Sigmoid colon (tissue), 7 donors: ENCODE measurements around the gene POU1F1. TPM values are rescaled to one million over a fixed set of nuclear protein-coding genes. Genes with fewer than 3 reads are reported as not detected.

Experiments
- DNase-seq: peaks from one replicate; pipeline ENCODE4 v3.0.0-alpha.2; 2019
- H3K27ac ChIP-seq, 4 donors: fragments of 200-600 bp; sonication (generic); one replicate each; pipeline ENCODE4 v1.5.1; 2016 to 2019; ENCODE audit warnings: mild to moderate bottlenecking in 1 of 4
- H3K27me3 ChIP-seq, 3 donors: fragments of 200-600 bp; sonication (generic); one replicate each; pipeline ENCODE4 v1.5.1; 2019; ENCODE audit warnings: mild to moderate bottlenecking in 1 of 3
- H3K36me3 ChIP-seq, 4 donors: fragments of 200-600 bp; sonication (generic); one replicate each; pipeline ENCODE4 v1.5.1; 2016 to 2019
- H3K4me1 ChIP-seq, 4 donors: fragments of 200-600 bp; sonication (generic); one replicate each; pipeline ENCODE4 v1.5.1; 2017 to 2019
- H3K4me3 ChIP-seq, 4 donors: fragments of 200-600 bp; sonication (generic); one replicate each; pipeline ENCODE4 v1.5.1; 2017 to 2019; ENCODE audit warnings: mild to moderate bottlenecking in 2 of 4, moderate library complexity in 1 of 4
- H3K9me3 ChIP-seq, 4 donors: fragments of 200-600 bp in 3 of 4; sonication (generic) in 3 of 4; one replicate each; pipeline versions ENCODE4 v1.5.1 to v1.6.1; 2013 to 2019
- EP300 ChIP-seq, 4 donors: sonication (generic); formaldehyde crosslinking; IDR thresholded peaks; one replicate each; pipeline ENCODE4 v1.6.1; 2017; ENCODE audit warnings: antibody characterized with exemption in 4 of 4
- POLR2A ChIP-seq, 2 donors: fragments of 450-650 bp; IDR thresholded peaks; one replicate each; pipeline ENCODE4 v1.6.1; 2016; ENCODE audit warnings: antibody characterized with exemption in 2 of 2, mild to moderate bottlenecking in 2 of 2, moderate library complexity in 2 of 2
- POLR2AphosphoS5 ChIP-seq, 4 donors: sonication (generic); formaldehyde crosslinking; IDR thresholded peaks; one replicate each; pipeline ENCODE4 v1.6.1; 2017; ENCODE audit warnings: antibody characterized with exemption in 4 of 4
- WGBS, 2 donors: extraction: QIAGEN DNeasy Blood & Tissue Kit; methylation state at CpG; one replicate each; pipeline ENCODE4 v1.1.7; 2013; 5-methylcytosine and 5-hydroxymethylcytosine counted together
- intact Hi-C: fragments of 100-400 bp; cut with DNase I; formaldehyde crosslinking; loops from one replicate; pipeline ENCODE4 v1.15.1; 2023
- polyA plus RNA-seq, 3 donors: library from polyadenylated mRNA; stranded (reverse); fragments of 200-250 nt; gene quantifications; one replicate each; pipeline ENCODE4 v1.2.3, GENCODE V29; 2013
- small RNA-seq, 3 donors: library from RNA; depleted of rRNA; stranded (forward); fragments of <200 nt; gene quantifications; one replicate each; pipeline ENCODE3, GENCODE V24; 2016
- total RNA-seq, 4 donors: library from RNA; depleted of rRNA; stranded (reverse); fragments of >200 nt; gene quantifications; one replicate each; pipeline ENCODE4 v1.1.0, GENCODE V29; 2016
- TF ChIP-seq, protein P1 (sequence below), 4 experiments: fragments of 450-650 bp in 3 of 4; fragments of 200-600 bp in 1 of 4; IDR thresholded peaks; one replicate each; pipeline ENCODE4 v1.5.1; 2016 to 2019; ENCODE audit warnings: antibody characterized with exemption in 4 of 4, mild to moderate bottlenecking in 3 of 4, moderate library complexity in 2 of 4
- donor health status: healthy with polysubstance abuse.
- donor health status: Bipolar disorder and iron deficiency.
- donor health status: healthy.

The POU1F1 gene
- total and polyA plus RNA-seq, 7 donors, result not detected

DNA sequence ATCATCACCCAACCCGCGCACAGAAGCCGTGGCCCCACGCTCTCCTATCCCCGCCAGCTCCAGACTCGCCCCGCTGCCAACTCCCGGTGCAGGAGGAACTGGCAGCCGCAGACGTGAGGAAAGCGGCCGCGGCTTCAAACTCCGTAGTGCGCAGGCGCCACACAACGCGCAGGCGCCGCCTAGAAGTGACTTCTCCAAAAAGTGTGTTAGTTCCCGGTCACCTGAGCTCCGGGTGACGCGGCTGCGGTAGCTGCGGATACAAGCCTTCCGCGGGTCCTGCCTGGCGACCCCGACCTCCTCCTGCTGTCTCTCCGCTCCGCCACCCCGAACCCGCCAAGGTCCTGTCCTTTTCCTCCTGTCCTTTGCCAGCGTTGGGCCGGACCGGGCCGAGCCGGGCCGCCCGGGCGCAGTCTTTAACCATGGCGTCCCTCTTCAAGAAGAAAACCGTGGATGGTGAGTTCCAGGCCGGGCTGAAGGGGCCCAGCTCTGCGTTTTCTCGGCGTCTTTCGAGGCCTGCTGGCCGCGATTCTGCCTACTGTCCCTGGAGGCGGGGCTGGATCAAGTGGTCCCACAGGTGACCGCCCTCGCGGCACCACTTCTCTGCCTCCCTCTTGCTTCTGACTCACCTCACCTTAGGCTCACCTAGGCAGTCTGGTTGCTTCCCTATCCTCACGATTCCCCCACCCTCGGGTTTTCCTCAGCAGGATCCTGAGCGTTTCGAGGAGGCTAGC, 49.1 kb downstream of the POU1F1 start, which contains the start of gene CHMP2B:
Gene CHMP2B (plus strand): TSS at position 206 of the 731 bp plus-strand sequence. CDS start 214 bp downstream, at position 420.
- no peaks in the 10 kb centered on the region for H3K36me3 ChIP-seq
- H3K9me3 ChIP-seq, result no peaks in the 10 kb centered on the region
- DNase-seq, result peak; percentile 97
- H3K4me3 ChIP-seq, result peak within 1 kb of the TSS; percentile 76 to 99 (median 95)
- H3K27ac ChIP-seq, result peak within 1 kb of the TSS; percentile 89 to 97 (median 94)
- peaks cover 0 to 38% (median 26%) of the 10 kb centered on the region in 4 donors for H3K4me1 ChIP-seq
- intact Hi-C loops, result loop anchor here (1.0 kb wide), 1 partner anchor 236 kb away; the partner anchor contains the start of gene VGLL3
- 0% methylated on average over 59 of the region's 59 CpGs for WGBS, 2 donors
- no peaks in the 10 kb centered on the region for H3K27me3 ChIP-seq
- TF ChIP-seq POLR2A (IDR thresholded peaks at IDR 0.05) (peak; percentile 75 to 83), EP300 (IDR thresholded peaks at IDR 0.05) (no peak), POLR2AphosphoS5 (IDR thresholded peaks at IDR 0.05) (peak; percentile 89 to 97 (median 93))

DNA sequence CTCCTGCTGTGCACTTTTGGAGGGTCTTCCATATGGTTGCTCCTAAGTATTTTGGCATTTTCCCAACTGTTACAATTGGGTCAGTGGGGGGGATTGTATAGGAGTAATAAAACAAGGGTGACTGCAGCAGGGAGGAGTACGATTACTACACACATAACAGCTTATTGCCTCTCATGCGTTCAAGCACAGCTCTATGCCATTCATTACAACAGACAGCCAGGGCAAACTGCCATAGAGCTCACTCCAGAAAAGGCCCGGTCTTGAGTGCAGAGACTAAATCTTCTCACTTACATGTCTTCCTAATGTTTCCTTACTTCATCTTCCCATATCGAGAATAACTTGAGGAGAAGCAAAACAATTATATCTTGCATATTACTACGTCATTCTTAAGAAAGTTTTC, 50.7 kb downstream of the POU1F1 start:
- intact Hi-C loops, result no loop called here

DNA sequence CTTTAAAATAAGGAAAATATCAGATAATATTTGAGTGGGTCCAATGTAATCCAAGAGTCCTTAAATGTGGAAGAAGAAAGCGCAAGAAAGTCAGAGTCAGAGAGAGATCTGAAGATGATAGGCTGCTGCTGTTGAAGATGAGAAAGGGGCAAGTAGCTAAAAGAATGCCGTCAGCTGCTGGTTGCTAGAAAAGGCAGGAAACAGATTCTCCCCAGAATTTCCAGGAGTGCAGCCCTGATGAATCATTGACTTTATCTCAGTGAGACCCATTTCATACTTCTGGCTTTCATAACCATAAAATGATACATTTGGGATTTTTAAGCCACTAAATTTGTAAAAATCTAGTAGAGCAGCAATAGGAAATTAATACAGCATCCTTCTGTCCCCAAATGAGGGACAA, 56.8 kb downstream of the POU1F1 start:
- Histone ChIP-seq H3K27me3 (no peaks in the 10 kb centered on the region), H3K9me3 (no peaks in the 10 kb centered on the region), H3K36me3 (no peaks in the 10 kb centered on the region), H3K27ac (no peak overlapping the region), H3K4me3 (no peak overlapping the region), H3K4me1 (no peaks in the 10 kb centered on the region)
- WGBS, 2 donors, result 91 to 100% methylated on average over 2 of the region's 2 CpGs
- DNase-seq, result no peak
- intact Hi-C loops, result no loop called here
- TF ChIP-seq POLR2AphosphoS5 (IDR thresholded peaks at IDR 0.05), result no peak
- no peak for TF ChIP-seq POLR2A (IDR thresholded peaks at IDR 0.05)
- TF ChIP-seq, protein P1, sequence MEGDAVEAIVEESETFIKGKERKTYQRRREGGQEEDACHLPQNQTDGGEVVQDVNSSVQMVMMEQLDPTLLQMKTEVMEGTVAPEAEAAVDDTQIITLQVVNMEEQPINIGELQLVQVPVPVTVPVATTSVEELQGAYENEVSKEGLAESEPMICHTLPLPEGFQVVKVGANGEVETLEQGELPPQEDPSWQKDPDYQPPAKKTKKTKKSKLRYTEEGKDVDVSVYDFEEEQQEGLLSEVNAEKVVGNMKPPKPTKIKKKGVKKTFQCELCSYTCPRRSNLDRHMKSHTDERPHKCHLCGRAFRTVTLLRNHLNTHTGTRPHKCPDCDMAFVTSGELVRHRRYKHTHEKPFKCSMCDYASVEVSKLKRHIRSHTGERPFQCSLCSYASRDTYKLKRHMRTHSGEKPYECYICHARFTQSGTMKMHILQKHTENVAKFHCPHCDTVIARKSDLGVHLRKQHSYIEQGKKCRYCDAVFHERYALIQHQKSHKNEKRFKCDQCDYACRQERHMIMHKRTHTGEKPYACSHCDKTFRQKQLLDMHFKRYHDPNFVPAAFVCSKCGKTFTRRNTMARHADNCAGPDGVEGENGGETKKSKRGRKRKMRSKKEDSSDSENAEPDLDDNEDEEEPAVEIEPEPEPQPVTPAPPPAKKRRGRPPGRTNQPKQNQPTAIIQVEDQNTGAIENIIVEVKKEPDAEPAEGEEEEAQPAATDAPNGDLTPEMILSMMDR (IDR thresholded peaks at IDR 0.05), result no peak
- TF ChIP-seq EP300 (IDR thresholded peaks at IDR 0.05), result no peak

More for the DNA sequence above, 50.7 kb downstream of the POU1F1 start:
- DNase-seq, result peak; percentile 76
- H3K4me3 ChIP-seq, result no peak overlapping the region
- no peaks in the 10 kb centered on the region for H3K9me3 ChIP-seq
- H3K4me1 ChIP-seq, result peaks cover 0 to 34% (median 25%) of the 10 kb centered on the region in 4 donors
- WGBS, 2 donors, result 25 to 67% methylated on average over 5 of the region's 5 CpGs
- no peak for TF ChIP-seq POLR2AphosphoS5 (IDR thresholded peaks at IDR 0.05)
- no peak for TF ChIP-seq EP300 (IDR thresholded peaks at IDR 0.05)
- TF ChIP-seq POLR2A (IDR thresholded peaks at IDR 0.05), result no peak
- TF ChIP-seq, protein P1 (IDR thresholded peaks at IDR 0.05), result no peak
- H3K27ac ChIP-seq, result no peak overlapping the region
- H3K27me3 ChIP-seq, result no peaks in the 10 kb centered on the region
- no peaks in the 10 kb centered on the region for H3K36me3 ChIP-seq

DNA sequence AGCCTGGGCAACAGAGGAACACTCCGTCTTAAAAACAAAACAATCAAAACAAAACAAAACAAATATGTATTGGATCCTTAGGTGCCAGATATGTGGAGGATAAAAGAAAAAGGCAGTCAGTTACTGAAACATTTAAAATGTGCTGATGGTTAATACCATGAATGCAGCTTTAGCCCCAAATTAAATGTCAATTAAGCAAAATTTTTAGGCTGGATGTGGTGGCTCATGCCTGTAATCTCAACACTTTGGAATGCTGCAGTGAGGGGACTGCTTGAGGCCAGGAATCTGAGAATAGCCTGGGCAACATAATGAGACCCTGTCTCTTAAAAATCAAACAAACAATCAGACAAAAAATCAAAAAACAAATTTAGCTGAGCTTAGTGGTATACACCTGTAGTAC, 57.8 kb downstream of the POU1F1 start:
- Histone ChIP-seq H3K9me3 (no peaks in the 10 kb centered on the region), H3K27me3 (no peaks in the 10 kb centered on the region), H3K27ac (no peak overlapping the region), H3K4me3 (no peak overlapping the region), H3K4me1 (no peaks in the 10 kb centered on the region), H3K36me3 (no peaks in the 10 kb centered on the region)
- WGBS, 2 donors, result 92 to 97% methylated on average over 1 of the region's 1 CpG
- intact Hi-C loops, result no loop called here
- DNase-seq, result no peak
- TF ChIP-seq, protein P1 (IDR thresholded peaks at IDR 0.05), result no peak
- TF ChIP-seq POLR2AphosphoS5 (IDR thresholded peaks at IDR 0.05) (no peak), EP300 (IDR thresholded peaks at IDR 0.05) (no peak), POLR2A (IDR thresholded peaks at IDR 0.05) (no peak)

Small RNA genes within 50 kb of the gene (small RNA-seq; reads per million reads assigned to genes)
- gene MIR4795, result 0 reads per million in 3 donors

Other genes with a start within 250 kb of the POU1F1 start
- gene CHMP2B, start 49.3 kb downstream of the POU1F1 start, total RNA-seq, result 10 to 100 TPM; 33.2 to 50.3 (median 41.9) TPM
- 100 to 1,000 TPM in 1 of 3 donors, 10 to 100 TPM in 2; 44.3 to 106 (median 69.7) TPM for gene CHMP2B, start 49.3 kb downstream of the POU1F1 start, polyA plus RNA-seq